HG02981 (cell line): ENCODE data around the gene DEFB126.
"Not testable (repeated sequence)": the region's sequence is repeated elsewhere in the genome, so short reads cannot be mapped to it uniquely, and the experiment has no call there.

Experiments
- ATAC-seq: cut with Tn5 transposase; IDR thresholded peaks from one replicate; pipeline ENCODE4 v1.9.1; 2021; ENCODE audit warnings: mild to moderate bottlenecking, moderate library complexity; ENCODE audit not compliant: unreplicated experiment

The DEFB126 gene, protein sequence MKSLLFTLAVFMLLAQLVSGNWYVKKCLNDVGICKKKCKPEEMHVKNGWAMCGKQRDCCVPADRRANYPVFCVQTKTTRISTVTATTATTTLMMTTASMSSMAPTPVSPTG

DNA sequence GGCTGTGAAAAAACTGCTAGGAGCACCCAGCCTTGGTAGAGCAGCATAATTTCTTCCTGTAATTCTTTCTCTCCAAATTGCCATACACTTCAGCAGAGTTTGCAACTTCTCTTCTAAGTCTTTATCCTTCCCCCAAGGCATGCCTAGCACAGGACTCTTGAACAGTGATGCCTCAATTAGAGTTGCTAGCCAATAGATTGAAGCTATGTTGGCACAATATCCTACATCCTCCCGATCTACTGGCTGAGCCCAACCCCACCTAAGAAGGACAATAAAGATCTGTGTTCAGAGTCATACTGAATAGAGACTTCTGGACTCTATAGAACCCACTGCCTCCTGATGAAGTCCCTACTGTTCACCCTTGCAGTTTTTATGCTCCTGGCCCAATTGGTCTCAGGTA, at the start of gene DEFB126:
TSS of gene DEFB126 (plus strand) at position 301 of the 400 bp plus-strand sequence. CDS start at position 340, 39 bp downstream.
- ATAC-seq = no peak

DNA sequence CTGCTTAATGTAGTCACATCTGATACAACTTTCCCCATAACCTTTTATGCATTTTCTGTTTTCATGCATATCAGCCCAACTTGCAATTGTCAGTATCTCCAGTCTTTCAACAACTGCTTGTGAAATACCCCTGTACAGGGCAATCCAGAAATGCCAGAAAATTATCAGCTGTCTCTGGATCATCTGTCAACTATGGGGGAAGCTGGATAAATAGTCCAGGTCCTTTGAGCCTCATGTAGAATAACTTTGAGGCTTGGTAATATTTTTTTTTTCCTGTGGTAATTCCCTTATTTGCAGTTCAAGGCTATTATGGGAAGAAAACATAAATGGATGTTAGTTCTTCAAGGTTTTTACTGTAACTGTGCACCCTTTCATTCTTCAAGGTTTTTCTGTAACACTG, 48.7 kb upstream of the DEFB126 start:
- no peak for ATAC-seq

DNA sequence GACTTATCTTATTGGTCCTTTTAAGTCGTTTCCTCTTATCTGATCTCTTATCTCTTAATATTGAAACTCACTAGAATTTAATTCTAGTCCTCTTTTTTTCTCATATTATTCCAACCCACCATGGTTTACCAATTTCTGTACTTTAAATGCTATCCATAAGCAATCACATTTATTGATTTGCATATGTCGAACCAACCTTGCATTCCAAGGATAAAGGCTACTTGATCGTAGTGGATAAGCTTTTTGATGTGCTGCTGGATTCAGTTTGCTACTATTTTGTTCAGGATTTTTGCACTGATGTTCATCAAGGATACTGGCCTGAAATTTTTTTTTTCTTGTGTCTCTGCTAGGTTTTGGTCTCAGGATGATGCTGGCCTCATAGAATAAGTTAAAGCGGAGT, 47.2 kb upstream of the DEFB126 start:
- no peak for ATAC-seq

- not testable (repeated sequence) for ATAC-seq
Measured at GRCh38 chr20:97691-98090, 44.7 kb upstream of the DEFB126 start.

- ATAC-seq = no peak
Measured at GRCh38 chr20:101975-102374, 40.4 kb upstream of the DEFB126 start.

DNA sequence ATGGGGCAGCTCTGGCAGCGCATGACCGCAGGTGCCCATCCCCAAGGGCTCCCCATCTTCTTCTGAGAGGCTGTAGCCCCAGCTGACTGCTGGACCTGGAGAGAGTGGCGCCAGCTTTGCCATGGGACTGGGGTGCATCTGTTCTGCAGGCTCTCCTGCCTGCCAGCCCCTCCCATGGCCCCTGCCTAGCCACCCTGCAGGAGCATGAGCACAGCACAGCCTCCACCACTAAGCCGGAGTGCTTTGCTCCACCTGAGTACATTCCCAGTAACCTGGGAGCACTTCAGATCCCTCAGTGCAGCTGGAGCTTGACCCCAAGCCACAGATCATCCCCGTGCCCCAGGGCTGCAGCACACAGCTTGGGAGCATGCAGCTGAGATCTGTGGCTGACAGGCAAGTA, 38.9 kb upstream of the DEFB126 start:
- ATAC-seq = no peak

DNA sequence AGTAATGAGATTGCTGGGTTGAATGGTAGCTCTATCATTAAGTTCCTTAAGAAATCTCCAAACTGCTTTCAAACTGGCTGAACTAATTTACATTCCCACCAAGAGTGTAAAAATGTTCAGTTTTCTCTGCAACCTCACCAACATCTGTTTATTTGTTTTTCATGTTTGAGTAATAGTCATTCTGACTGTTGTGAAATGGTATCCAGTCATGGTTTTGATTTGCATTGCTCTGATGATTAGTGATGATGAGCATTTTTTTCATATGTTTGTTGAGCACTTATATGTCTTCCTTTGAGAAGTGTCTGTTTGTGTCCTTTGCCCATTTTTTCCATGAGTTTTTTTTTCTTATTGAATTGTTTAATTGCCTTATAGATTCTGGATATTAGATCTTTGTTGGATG, 30.0 kb upstream of the DEFB126 start:
- ATAC-seq = no peak

- no peak for ATAC-seq
Measured at GRCh38 chr20:117518-117917, 24.9 kb upstream of the DEFB126 start.

- not testable (repeated sequence) for ATAC-seq
Measured at GRCh38 chr20:129786-130323, 12.5 kb upstream of the DEFB126 start.

- ATAC-seq = no peak
Measured at GRCh38 chr20:137668-138490, 4.5 kb upstream of the DEFB126 start.

GRCh38 chr20:145877-146276, 3.5 kb downstream of the DEFB126 start:
- no peak for ATAC-seq

DNA sequence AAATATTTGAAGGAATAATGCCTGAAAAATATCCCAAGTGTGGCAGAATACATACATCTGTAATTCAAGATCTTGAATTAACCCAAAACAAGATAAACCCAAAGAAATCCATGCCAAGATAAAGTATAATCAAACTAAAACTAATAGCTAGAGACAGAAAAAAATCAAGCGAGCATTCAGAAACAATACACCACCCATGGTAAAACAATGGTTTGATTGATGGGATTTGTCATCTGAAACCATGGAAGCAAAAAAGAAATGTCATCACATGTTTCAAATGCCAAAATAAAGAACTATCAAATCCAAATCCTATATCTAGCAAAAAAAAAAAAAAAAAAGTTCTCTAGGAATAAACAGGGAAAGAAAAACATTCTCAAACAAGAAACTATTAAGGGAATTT, 9.7 kb downstream of the DEFB126 start:
- no peak for ATAC-seq

GRCh38 chr20:157154-157553, 14.8 kb downstream of the DEFB126 start, which contains the start of gene DEFB127:
TSS of gene DEFB127 (plus strand) at chr20:157454. CDS start at chr20:157545, 91 bp downstream.
- no peak for ATAC-seq

DNA sequence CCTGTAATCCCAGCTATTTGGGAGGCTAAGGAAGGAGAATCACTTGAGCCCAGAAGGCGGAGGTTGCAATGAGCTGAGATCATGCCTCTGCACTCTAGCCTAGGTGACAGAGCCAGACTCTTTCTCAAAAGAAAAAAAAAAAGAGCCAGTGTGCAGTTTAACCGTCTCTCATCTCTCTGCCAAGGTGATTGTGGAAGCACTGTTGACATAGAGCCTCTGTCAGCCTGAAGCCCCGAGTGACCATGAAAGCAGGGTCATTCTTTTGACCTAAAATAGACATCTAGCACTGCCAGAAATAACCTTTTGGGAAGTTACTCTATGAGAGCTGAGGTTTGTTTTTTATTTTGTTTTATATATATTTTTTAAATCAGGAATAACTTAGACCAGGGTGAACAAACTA, 22.2 kb downstream of the DEFB126 start:
- no peak for ATAC-seq

DNA sequence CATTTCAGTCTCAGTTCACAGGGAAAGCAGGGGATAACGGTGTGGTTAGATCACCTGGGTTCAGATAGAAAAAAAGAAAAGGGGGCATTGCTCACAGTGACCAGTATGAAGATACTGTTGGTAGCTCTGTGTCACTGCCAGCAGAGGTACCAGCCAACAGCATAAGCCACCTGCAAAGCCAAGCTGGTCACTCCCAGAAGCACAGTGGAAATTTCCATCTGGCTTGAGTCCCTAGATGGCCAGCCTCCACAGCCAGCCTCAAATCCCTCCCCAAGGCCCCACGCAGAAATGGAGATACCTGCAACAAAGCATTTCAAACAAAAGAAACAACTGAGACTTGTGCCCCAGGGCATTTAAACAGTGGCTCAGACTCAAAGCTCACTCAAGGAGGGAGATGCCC, 26.5 kb downstream of the DEFB126 start:
- ATAC-seq = no peak

- ATAC-seq = no peak
Measured at GRCh38 chr20:184288-184687, 41.9 kb downstream of the DEFB126 start.

- no peak for ATAC-seq
Measured at GRCh38 chr20:187733-188132, 45.3 kb downstream of the DEFB126 start.

- no peak for ATAC-seq
Measured at GRCh38 chr20:189611-190010, 47.2 kb downstream of the DEFB126 start, which contains the start of gene DEFB128. TSS of gene DEFB128 (minus strand) at chr20:189711. CDS start at chr20:189623, 88 bp downstream.
